Panc1 (cell line): Measurements from ENCODE around the gene VPS13A.

Source experiments
- CTCF ChIP-seq: fragments of 450-650 bp; IDR thresholded peaks from 2 replicates; pipeline ENCODE4 v1.5.1; 2017; ENCODE audit warnings: mild to moderate bottlenecking
- POLR2AphosphoS5 ChIP-seq: IDR thresholded peaks from 2 replicates; pipeline ENCODE4 v1.6.1; 2012; ENCODE audit warnings: mild to moderate bottlenecking, low read depth, low read length, moderate library complexity
- REST ChIP-seq, 2 experiments: IDR thresholded peaks; 2 replicates each; pipeline ENCODE4 v1.6.1; 2011 to 2012; ENCODE audit warnings: low read depth in 2 of 2, control low read depth in 1 of 2, low read length in 1 of 2, mild to moderate bottlenecking in 1 of 2, moderate library complexity in 1 of 2; ENCODE audit not compliant: insufficient read depth in 1 of 2
- SIN3A ChIP-seq: IDR thresholded peaks from 2 replicates; pipeline ENCODE4 v1.6.1; 2012; ENCODE audit warnings: low read depth, mild to moderate bottlenecking, low read length, moderate library complexity, borderline replicate concordance; ENCODE audit not compliant: insufficient read depth

GRCh38 chr9:77457916-77458592, 280.7 kb downstream of the VPS13A start:
- TF ChIP-seq CTCF (peak; percentile 88), POLR2AphosphoS5 (no peak), REST (IDR thresholded peaks at IDR 0.05; ENCODE audit: insufficient read depth in 1 of 2, low read depth in 2 of 2, low read length in 1 of 2) (no peak), SIN3A (no peak)
